ENCODE data around the gene PPM1H.
"Not testable (repeated sequence)": the region's sequence is repeated elsewhere in the genome, so short reads cannot be mapped to it uniquely, and the experiment has no call there.

PPM1H gene

GRCh38 chr12:62909340-62909739 is 25.6 kb downstream of the PPM1H start:
- no peak for DNase-seq (ENCODE audit: low read depth in 2 of 3, low spot score in 2 of 3)

- DNase-seq (ENCODE audit: low read depth in 2 of 3, low spot score in 2 of 3), result no peak
Measured at GRCh38 chr12:62908674-62909073, 26.3 kb downstream of the PPM1H start.

- no peak for DNase-seq (ENCODE audit: low read depth in 2 of 3, low spot score in 2 of 3)
Measured at GRCh38 chr12:62907561-62907960, 27.4 kb downstream of the PPM1H start.

- no peak for DNase-seq (ENCODE audit: low read depth in 2 of 3, low spot score in 2 of 3)
Measured at GRCh38 chr12:62907078-62907477, 27.9 kb downstream of the PPM1H start.

- DNase-seq (ENCODE audit: low read depth in 2 of 3, low spot score in 2 of 3), result no peak
Measured at GRCh38 chr12:62903151-62903550, 31.8 kb downstream of the PPM1H start.

GRCh38 chr12:62900686-62901272 is 34.2 kb downstream of the PPM1H start:
- no peak for DNase-seq (ENCODE audit: low read depth in 2 of 3, low spot score in 2 of 3)

GRCh38 chr12:62899568-62900390 is 35.2 kb downstream of the PPM1H start:
- DNase-seq (ENCODE audit: low read depth in 2 of 3, low spot score in 2 of 3), result no peak

GRCh38 chr12:62898526-62898925 is 36.4 kb downstream of the PPM1H start:
- DNase-seq (ENCODE audit: low read depth in 2 of 3, low spot score in 2 of 3), result no peak

- no peak for DNase-seq (ENCODE audit: low read depth in 2 of 3, low spot score in 2 of 3)
Measured at GRCh38 chr12:62895351-62895877, 39.5 kb downstream of the PPM1H start.

GRCh38 chr12:62893276-62893675 is 41.7 kb downstream of the PPM1H start:
- no peak for DNase-seq (ENCODE audit: low read depth in 2 of 3, low spot score in 2 of 3)

- no peak for DNase-seq (ENCODE audit: low read depth in 2 of 3, low spot score in 2 of 3)
Measured at GRCh38 chr12:62891805-62892549, 43.0 kb downstream of the PPM1H start.

GRCh38 chr12:62888454-62889110 is 46.4 kb downstream of the PPM1H start:
- DNase-seq (ENCODE audit: low read depth in 2 of 3, low spot score in 2 of 3), result no peak

GRCh38 chr12:62886796-62887195 is 48.2 kb downstream of the PPM1H start:
- DNase-seq (ENCODE audit: low read depth in 2 of 3, low spot score in 2 of 3), result no peak

- no peak for DNase-seq (ENCODE audit: low read depth in 2 of 3, low spot score in 2 of 3)
Measured at GRCh38 chr12:62885242-62885641, 49.7 kb downstream of the PPM1H start.

- not testable (repeated sequence) for DNase-seq (ENCODE audit: low read depth in 2 of 3, low spot score in 2 of 3)
Measured at GRCh38 chr12:62884832-62885231, 50.1 kb downstream of the PPM1H start.

GRCh38 chr12:62882696-62883095 is 52.3 kb downstream of the PPM1H start:
- DNase-seq (ENCODE audit: low read depth in 2 of 3, low spot score in 2 of 3), result no peak

- DNase-seq (ENCODE audit: low read depth in 2 of 3, low spot score in 2 of 3), result no peak
Measured at GRCh38 chr12:62882140-62882539, 52.8 kb downstream of the PPM1H start.

GRCh38 chr12:62879691-62880090 is 55.3 kb downstream of the PPM1H start:
- DNase-seq (ENCODE audit: low read depth in 2 of 3, low spot score in 2 of 3), result no peak

- not testable (repeated sequence) for DNase-seq (ENCODE audit: low read depth in 2 of 3, low spot score in 2 of 3)
Measured at GRCh38 chr12:62879228-62879627, 55.7 kb downstream of the PPM1H start.

- DNase-seq (ENCODE audit: low read depth in 2 of 3, low spot score in 2 of 3), result no peak
Measured at GRCh38 chr12:62878211-62878610, 56.7 kb downstream of the PPM1H start.

GRCh38 chr12:62876938-62877548 is 57.9 kb downstream of the PPM1H start:
- no peak for DNase-seq (ENCODE audit: low read depth in 2 of 3, low spot score in 2 of 3)
